ENCODE data around the gene SHC2. TPM values are rescaled to one million over a fixed set of nuclear protein-coding genes. Genes with fewer than 3 reads are reported as not detected.

The SHC2 gene
- total and polyA plus RNA-seq, 7 donors = 2.2 to 9.7 (median 4.5) TPM

- 66 to 70% (median 69%) methylated on average over 45 to 48 of the region's 48 CpGs for WGBS, 3 donors
Observed at GRCh38 chr19:440391-441212, 20.2 kb downstream of the SHC2 start.

DNA sequence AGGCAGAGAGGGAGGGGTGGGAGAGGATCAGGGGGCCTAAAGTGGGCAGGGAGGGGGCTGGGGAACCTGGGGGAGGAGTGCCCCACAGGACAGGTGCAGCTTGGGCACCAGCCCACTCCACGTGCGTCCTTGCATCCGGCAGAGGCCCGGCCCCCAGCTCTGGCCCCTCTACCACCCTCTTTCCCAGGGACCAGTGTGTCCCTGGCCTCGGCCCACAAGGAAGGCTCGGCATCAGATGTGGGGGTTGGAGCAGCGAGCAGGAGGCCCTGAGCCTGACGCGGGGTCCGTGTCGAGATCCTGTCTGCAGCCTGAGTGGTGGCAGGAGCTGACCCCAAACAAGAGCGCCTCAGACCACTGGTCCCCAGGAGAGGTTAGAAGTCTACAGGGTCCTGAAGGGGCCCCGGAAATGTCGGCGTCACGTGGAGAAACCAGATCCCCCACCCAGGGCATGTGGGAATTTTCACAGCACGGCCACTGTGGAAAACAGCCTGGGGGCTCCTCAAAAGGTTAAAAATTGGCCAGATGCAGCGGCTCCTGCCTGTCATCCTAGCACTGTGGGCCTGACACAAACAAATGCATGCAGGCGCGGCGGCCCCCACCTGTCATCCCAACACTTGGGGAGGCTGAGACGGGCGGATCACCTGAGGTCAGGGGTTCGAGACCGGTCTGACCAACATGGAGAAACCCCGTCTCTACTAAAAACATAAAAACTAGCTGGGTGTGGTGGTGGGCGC is 21.5 kb downstream of the SHC2 start:
- Histone ChIP-seq H3K27me3 (ENCODE audit: insufficient read depth in 3 of 3, low read length in 2 of 3) (peaks cover 0 to 6% (median 4%) of the 10 kb centered on the region in 3 donors), H3K27ac (no peak overlapping the region), H3K4me1 (no peaks in the 10 kb centered on the region), H3K9me3 (no peaks in the 10 kb centered on the region), H3K36me3 (ENCODE audit: insufficient read depth in 1 of 2, low read depth in 1 of 2) (no peaks in the 10 kb centered on the region), H3K4me3 (no peak overlapping the region)
- intact Hi-C loops (cut with DNase I) = no loop called here
- no peak for TF ChIP-seq CTCF (IDR thresholded peaks at IDR 0.05)
- WGBS, 3 donors = 84 to 86% (median 85%) methylated on average over 24 to 27 of the region's 27 CpGs
- DNase-seq (no peak), ATAC-seq (no peak)

More at GRCh38 chr19:440391-441212, 20.2 kb downstream of the SHC2 start:
- Histone ChIP-seq H3K4me1 (no peaks in the 10 kb centered on the region), H3K9me3 (no peaks in the 10 kb centered on the region), H3K27ac (no peak overlapping the region), H3K36me3 (ENCODE audit: insufficient read depth in 1 of 2, low read depth in 1 of 2) (no peaks in the 10 kb centered on the region), H3K4me3 (no peak overlapping the region), H3K27me3 (ENCODE audit: insufficient read depth in 3 of 3, low read length in 2 of 3) (peaks cover 0 to 6% (median 4%) of the 10 kb centered on the region in 3 donors)
- intact Hi-C loops (cut with DNase I) = no loop called here
- ATAC-seq (no peak), DNase-seq (peak in 1 of 2 donors; percentile 23)
- TF ChIP-seq CTCF (IDR thresholded peaks at IDR 0.05) = no peak

DNA sequence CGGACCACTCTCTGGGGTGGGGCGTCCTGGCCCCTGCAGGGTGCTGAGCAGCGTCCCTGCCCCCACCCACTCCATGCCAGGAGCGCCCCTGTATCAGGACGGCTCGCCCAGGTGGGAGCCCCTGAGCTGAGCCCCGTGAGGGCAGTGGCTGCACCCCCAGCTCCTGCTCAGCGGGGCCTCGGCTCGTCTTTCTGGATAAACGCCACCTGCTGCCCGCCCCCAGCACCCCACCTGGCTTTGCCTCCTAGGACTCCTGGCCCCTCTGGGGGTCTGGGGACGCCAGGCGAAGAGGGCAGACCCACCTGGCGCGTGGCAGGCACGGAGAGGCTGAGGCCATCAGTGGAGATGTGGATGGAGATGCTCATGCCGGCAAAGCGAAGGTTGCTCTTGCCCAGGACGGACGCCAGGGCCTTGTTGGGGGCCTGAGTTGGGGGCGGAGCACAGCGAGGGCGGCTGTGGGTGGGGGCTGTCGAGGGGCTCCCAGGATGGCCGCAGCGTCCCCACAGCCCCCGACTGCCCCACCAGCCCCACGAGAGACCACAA is 22.3 kb downstream of the SHC2 start:
- no peak for TF ChIP-seq CTCF (IDR thresholded peaks at IDR 0.05)
- Histone ChIP-seq H3K36me3 (ENCODE audit: insufficient read depth in 1 of 2, low read depth in 1 of 2) (no peaks in the 10 kb centered on the region), H3K9me3 (no peaks in the 10 kb centered on the region), H3K27ac (no peak overlapping the region), H3K4me3 (no peak overlapping the region), H3K4me1 (no peaks in the 10 kb centered on the region), H3K27me3 (ENCODE audit: insufficient read depth in 3 of 3, low read length in 2 of 3) (peaks cover 0 to 6% (median 4%) of the 10 kb centered on the region in 3 donors)
- intact Hi-C loops (cut with DNase I) = no loop called here
- DNase-seq (no peak), ATAC-seq (no peak)
- WGBS, 3 donors = 70 to 84% (median 81%) methylated on average over 25 to 29 of the region's 29 CpGs

DNA sequence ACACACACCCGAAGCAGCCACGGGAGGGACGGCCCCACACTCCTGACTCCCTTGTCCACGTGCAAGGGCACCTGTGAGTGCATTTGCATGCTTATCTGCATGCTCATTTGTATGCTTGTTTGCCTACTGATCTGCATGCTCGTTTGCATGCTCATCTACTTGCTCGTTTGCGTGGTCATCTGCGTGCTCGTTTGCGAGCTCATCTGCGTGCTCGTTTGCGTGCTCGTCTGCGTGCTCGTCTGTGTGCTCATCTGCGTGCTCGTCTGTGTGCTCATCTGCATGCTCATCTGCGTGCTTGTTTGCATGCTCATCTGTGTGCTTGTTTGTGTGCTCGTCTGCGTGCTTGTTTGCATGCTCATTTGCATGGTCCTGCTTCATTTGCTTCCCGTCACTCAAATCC is 23.8 kb downstream of the SHC2 start:
- Histone ChIP-seq H3K27me3 (ENCODE audit: insufficient read depth in 3 of 3, low read length in 2 of 3) (peaks cover 0 to 6% (median 4%) of the 10 kb centered on the region in 3 donors), H3K4me3 (no peak overlapping the region), H3K36me3 (ENCODE audit: insufficient read depth in 1 of 2, low read depth in 1 of 2) (no peaks in the 10 kb centered on the region), H3K9me3 (no peaks in the 10 kb centered on the region), H3K4me1 (no peaks in the 10 kb centered on the region), H3K27ac (no peak overlapping the region)
- no peak for TF ChIP-seq CTCF (IDR thresholded peaks at IDR 0.05)
- WGBS, 3 donors = 85 to 92% (median 88%) methylated on average over 22 of the region's 22 CpGs
- ATAC-seq (no peak), DNase-seq (no peak)
- intact Hi-C loops (cut with DNase I) = no loop called here

All from psoas muscle (tissue), 8 donors.